HepG2 (cell line): ENCODE measurements around the gene SLC44A4. TPM values are rescaled to one million over a fixed set of nuclear protein-coding genes. Genes with fewer than 3 reads are reported as not detected.

Source experiments
- BORCS8-MEF2B ChIP-seq: sonication (generic); formaldehyde crosslinking; IDR thresholded peaks from 2 replicates; pipeline ENCODE4 v1.8.0; 2022; ENCODE audit warnings: mild to moderate bottlenecking, missing genetic modification reagents
- CENPX ChIP-seq: sonication (generic); formaldehyde crosslinking; IDR thresholded peaks from 2 replicates; pipeline ENCODE4 v1.9.0; 2021; ENCODE audit warnings: mild to moderate bottlenecking, missing genetic modification reagents, moderate library complexity
- CREM ChIP-seq, 2 experiments: sonication (generic) in 1 of 2; formaldehyde crosslinking in 1 of 2; IDR thresholded peaks; 2 replicates each; pipeline versions ENCODE4 v1.4.0 to v1.6.1; 2016 to 2020; ENCODE audit warnings: antibody characterized with exemption in 1 of 2, mild to moderate bottlenecking in 1 of 2, missing genetic modification reagents in 1 of 2
- HMG20B ChIP-seq: conservative IDR thresholded peaks from 2 replicates; pipeline ENCODE4 v1.6.1; 2016; ENCODE audit warnings: missing genetic modification reagents, missing compliant biosample characterization
- KDM6A ChIP-seq: IDR thresholded peaks from 2 replicates; pipeline ENCODE4 v1.6.1; 2016; ENCODE audit warnings: low read depth
- RARG ChIP-seq: sonication (generic); formaldehyde crosslinking; IDR thresholded peaks from 2 replicates; pipeline ENCODE4 v1.4.0; 2020; ENCODE audit warnings: low read depth, mild to moderate bottlenecking, missing genetic modification reagents
- SOX13 ChIP-seq, 3 experiments: fragments of 450-650 bp in 1 of 3; sonication (generic) in 1 of 3; formaldehyde crosslinking in 1 of 3; IDR thresholded peaks in 2 of 3; conservative IDR thresholded peaks in 1 of 3; 2 replicates each; pipeline versions ENCODE4 v1.5.0 to v1.6.1; 2016 to 2020; ENCODE audit warnings: antibody characterized with exemption in 1 of 3, mild to moderate bottlenecking in 1 of 3, missing compliant biosample characterization in 1 of 3, missing genetic modification reagents in 1 of 3, moderate library complexity in 1 of 3
- YY1 ChIP-seq: IDR thresholded peaks from 2 replicates; pipeline ENCODE4 v1.6.1; 2011; ENCODE audit warnings: low read length, low read depth, moderate library complexity, mild to moderate bottlenecking; ENCODE audit not compliant: insufficient read depth, insufficient replicate concordance
- ZKSCAN5 ChIP-seq: sonication (generic); formaldehyde crosslinking; IDR thresholded peaks from 2 replicates; pipeline ENCODE4 v1.5.1; 2020; ENCODE audit warnings: mild to moderate bottlenecking, missing genetic modification reagents
- ZNF260 ChIP-seq: sonication (generic); formaldehyde crosslinking; IDR thresholded peaks from 2 replicates; pipeline ENCODE4 v1.4.0; 2020; ENCODE audit warnings: missing genetic modification reagents, low read depth, mild to moderate bottlenecking, borderline replicate concordance
- ZNF30 ChIP-seq: sonication (generic); formaldehyde crosslinking; IDR thresholded peaks from 2 replicates; pipeline ENCODE4 v1.5.0; 2020; ENCODE audit warnings: mild to moderate bottlenecking, missing genetic modification reagents
- ZNF616 ChIP-seq: sonication (generic); formaldehyde crosslinking; IDR thresholded peaks from 2 replicates; pipeline ENCODE4 v1.5.0; 2020; ENCODE audit warnings: low read depth, mild to moderate bottlenecking, missing genetic modification reagents
- ZNF670 ChIP-seq: sonication (generic); formaldehyde crosslinking; IDR thresholded peaks from 2 replicates; pipeline ENCODE4 v1.8.0; 2022; ENCODE audit warnings: mild to moderate bottlenecking, missing genetic modification reagents, borderline replicate concordance
- ZNF709 ChIP-seq: sonication (generic); formaldehyde crosslinking; IDR thresholded peaks from 2 replicates; pipeline ENCODE4 v1.5.0; 2020; ENCODE audit warnings: mild to moderate bottlenecking, missing genetic modification reagents
- ZNF891 ChIP-seq: sonication (generic); formaldehyde crosslinking; IDR thresholded peaks from 2 replicates; pipeline ENCODE4 v1.5.0; 2020; ENCODE audit warnings: mild to moderate bottlenecking, missing genetic modification reagents
- polyA plus RNA-seq, 8 experiments: library from polyadenylated mRNA; depleted of rRNA in 3 of 8; stranded (reverse) in 7 of 8; unstranded in 1 of 8; fragments of >200 nt; fragmentation: Illumina TruSeq in 4 of 8; extraction: Trizol in 4 of 8; gene quantifications; 2 replicates each; pipeline versions ENCODE4 v1.2.1 to v1.2.3, GENCODE V29; 2011 to 2016; ENCODE audit warnings: low read depth in 4 of 8, missing spikeins in 1 of 8, mixed read lengths in 1 of 8; ENCODE audit not compliant: insufficient read depth in 1 of 8
- total RNA-seq, 5 experiments: library from RNA; depleted of rRNA; stranded (reverse); fragments of >200 nt; fragmentation: Illumina TruSeq; extraction: Trizol; gene quantifications; 2 replicates each; pipeline ENCODE4 v1.2.3, GENCODE V29; 2016; ENCODE audit warnings: low read depth in 1 of 5
- TF ChIP-seq, protein P1 (sequence below): sonication (generic); formaldehyde crosslinking; IDR thresholded peaks from 2 replicates; pipeline ENCODE4 v1.9.0; 2021; ENCODE audit warnings: mild to moderate bottlenecking, missing genetic modification reagents
- TF ChIP-seq, protein P2 (sequence below): sonication (generic); formaldehyde crosslinking; IDR thresholded peaks from 2 replicates; pipeline ENCODE4 v1.4.0; 2020; ENCODE audit warnings: mild to moderate bottlenecking, missing genetic modification reagents
- TF ChIP-seq, protein P3 (sequence below): IDR thresholded peaks from 2 replicates; pipeline ENCODE4 v1.6.1; 2016; ENCODE audit warnings: mild to moderate bottlenecking, missing biosample characterization, missing genetic modification reagents
- TF ChIP-seq, protein P4 (sequence below): sonication (generic); formaldehyde crosslinking; IDR thresholded peaks from 2 replicates; pipeline ENCODE4 v1.4.0; 2020; ENCODE audit warnings: mild to moderate bottlenecking, missing genetic modification reagents

Gene SLC44A4
- total and polyA plus RNA-seq, 2 of the 13 experiments (the other 11 are each of a cell fraction or from before 2014, with no cell fraction given) = 3.5 to 5.9 TPM

DNA sequence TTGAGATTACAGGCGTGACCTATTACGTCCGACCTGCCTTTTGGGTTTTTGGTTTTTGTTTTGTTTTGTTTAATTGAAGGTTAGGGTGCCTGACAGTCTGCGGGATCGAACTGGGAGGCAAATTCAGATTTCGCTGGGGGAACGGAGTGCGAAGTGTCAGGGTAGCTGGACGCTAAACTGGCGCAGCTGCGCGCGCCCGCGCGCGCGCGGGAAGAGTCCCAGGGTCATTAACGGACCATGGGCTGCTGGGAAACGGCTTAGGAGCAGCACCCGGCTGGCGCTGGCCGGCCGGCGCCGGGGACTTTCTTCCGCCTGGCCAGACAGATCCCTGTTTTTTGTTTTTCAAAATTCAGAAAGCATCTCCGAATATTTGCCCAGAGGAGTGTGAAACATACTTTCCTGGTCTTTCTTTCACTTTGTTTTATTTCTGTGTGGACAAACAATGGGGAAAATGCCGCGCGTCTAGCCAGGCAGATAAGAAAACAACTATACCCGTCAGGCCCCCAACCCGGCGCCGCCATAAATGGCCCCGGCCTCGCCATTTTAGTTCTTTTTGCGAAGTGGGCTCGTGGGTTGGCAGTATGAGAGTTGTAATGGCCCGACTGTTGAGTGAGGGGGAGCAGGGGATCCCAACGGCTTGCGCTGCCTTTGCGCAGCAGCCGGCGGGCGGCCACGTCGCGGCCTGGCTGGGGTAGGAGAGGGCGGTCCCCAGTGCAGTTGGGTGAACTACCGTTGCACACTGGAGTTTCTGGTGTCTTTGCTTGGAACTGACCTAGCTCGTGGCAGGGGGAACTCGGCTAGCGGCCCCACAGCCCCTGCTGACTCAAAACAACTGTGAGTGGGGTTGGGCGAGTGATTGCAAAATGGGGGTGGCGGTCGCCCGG, 44.2 kb downstream of the SLC44A4 start (continued):
- TF ChIP-seq, protein P1, sequence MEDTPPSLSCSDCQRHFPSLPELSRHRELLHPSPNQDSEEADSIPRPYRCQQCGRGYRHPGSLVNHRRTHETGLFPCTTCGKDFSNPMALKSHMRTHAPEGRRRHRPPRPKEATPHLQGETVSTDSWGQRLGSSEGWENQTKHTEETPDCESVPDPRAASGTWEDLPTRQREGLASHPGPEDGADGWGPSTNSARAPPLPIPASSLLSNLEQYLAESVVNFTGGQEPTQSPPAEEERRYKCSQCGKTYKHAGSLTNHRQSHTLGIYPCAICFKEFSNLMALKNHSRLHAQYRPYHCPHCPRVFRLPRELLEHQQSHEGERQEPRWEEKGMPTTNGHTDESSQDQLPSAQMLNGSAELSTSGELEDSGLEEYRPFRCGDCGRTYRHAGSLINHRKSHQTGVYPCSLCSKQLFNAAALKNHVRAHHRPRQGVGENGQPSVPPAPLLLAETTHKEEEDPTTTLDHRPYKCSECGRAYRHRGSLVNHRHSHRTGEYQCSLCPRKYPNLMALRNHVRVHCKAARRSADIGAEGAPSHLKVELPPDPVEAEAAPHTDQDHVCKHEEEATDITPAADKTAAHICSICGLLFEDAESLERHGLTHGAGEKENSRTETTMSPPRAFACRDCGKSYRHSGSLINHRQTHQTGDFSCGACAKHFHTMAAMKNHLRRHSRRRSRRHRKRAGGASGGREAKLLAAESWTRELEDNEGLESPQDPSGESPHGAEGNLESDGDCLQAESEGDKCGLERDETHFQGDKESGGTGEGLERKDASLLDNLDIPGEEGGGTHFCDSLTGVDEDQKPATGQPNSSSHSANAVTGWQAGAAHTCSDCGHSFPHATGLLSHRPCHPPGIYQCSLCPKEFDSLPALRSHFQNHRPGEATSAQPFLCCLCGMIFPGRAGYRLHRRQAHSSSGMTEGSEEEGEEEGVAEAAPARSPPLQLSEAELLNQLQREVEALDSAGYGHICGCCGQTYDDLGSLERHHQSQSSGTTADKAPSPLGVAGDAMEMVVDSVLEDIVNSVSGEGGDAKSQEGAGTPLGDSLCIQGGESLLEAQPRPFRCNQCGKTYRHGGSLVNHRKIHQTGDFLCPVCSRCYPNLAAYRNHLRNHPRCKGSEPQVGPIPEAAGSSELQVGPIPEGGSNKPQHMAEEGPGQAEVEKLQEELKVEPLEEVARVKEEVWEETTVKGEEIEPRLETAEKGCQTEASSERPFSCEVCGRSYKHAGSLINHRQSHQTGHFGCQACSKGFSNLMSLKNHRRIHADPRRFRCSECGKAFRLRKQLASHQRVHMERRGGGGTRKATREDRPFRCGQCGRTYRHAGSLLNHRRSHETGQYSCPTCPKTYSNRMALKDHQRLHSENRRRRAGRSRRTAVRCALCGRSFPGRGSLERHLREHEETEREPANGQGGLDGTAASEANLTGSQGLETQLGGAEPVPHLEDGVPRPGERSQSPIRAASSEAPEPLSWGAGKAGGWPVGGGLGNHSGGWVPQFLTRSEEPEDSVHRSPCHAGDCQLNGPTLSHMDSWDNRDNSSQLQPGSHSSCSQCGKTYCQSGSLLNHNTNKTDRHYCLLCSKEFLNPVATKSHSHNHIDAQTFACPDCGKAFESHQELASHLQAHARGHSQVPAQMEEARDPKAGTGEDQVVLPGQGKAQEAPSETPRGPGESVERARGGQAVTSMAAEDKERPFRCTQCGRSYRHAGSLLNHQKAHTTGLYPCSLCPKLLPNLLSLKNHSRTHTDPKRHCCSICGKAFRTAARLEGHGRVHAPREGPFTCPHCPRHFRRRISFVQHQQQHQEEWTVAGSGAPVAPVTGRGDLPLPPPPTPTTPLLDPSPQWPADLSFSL (CRISPR knock-in tag) = no peak
- TF ChIP-seq, protein P2, sequence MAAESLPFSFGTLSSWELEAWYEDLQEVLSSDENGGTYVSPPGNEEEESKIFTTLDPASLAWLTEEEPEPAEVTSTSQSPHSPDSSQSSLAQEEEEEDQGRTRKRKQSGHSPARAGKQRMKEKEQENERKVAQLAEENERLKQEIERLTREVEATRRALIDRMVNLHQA = no peak
- TF ChIP-seq ZKSCAN5 (CRISPR knock-in tag) = no peak
- TF ChIP-seq SOX13 (IDR thresholded peaks at IDR 0.05) = no peak
- peak; percentile 34 to 74; a peak in 1 of 4 replicates for TF ChIP-seq SOX13 (CRISPR knock-in tag; conservative IDR thresholded peaks at IDR 0.05 in 1 of 2, IDR thresholded peaks at IDR 0.05 in 1 of 2)
- peak; percentile 98 for TF ChIP-seq YY1
- TF ChIP-seq CENPX (CRISPR knock-in tag) = no peak
- TF ChIP-seq, protein P3, sequence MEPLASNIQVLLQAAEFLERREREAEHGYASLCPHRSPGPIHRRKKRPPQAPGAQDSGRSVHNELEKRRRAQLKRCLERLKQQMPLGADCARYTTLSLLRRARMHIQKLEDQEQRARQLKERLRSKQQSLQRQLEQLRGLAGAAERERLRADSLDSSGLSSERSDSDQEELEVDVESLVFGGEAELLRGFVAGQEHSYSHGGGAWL (CRISPR knock-in tag) = peak; percentile 70; the same call in 1 of the 2 replicates
- TF ChIP-seq, protein P4, sequence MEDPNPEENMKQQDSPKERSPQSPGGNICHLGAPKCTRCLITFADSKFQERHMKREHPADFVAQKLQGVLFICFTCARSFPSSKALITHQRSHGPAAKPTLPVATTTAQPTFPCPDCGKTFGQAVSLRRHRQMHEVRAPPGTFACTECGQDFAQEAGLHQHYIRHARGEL (CRISPR knock-in tag) = peak; percentile 72; the same call in 1 of the 2 replicates
- 0 out of 2 replicates have a peak, but pooled peaks have one; percentile 11 for TF ChIP-seq ZNF670 (CRISPR knock-in tag)
- no peak for TF ChIP-seq KDM6A (CRISPR knock-in tag)
- TF ChIP-seq CREM (IDR thresholded peaks at IDR 0.05) = peak; percentile 57; the same call in 1 of the 2 replicates
- TF ChIP-seq CREM (CRISPR knock-in tag; IDR thresholded peaks at IDR 0.05) = no peak
- TF ChIP-seq ZNF30 (CRISPR knock-in tag) = no peak
- TF ChIP-seq HMG20B (CRISPR knock-in tag) = peak; percentile 28; the same call in 1 of the 2 replicates
- 0 out of 2 replicates have a peak, but pooled peaks have one; percentile 58 for TF ChIP-seq ZNF709 (CRISPR knock-in tag)
- peak; percentile 91 for TF ChIP-seq BORCS8-MEF2B (CRISPR knock-in tag)
- no peak; the same call in 1 of the 2 replicates for TF ChIP-seq ZNF616
- TF ChIP-seq ZNF891 (CRISPR knock-in tag) = peak; percentile 87
- peak; percentile 97 for TF ChIP-seq RARG (CRISPR knock-in tag)
- no peak for TF ChIP-seq ZNF260 (CRISPR knock-in tag)
